Measurements from ENCODE around the gene PPP1R1B.

PPP1R1B gene

GRCh38 chr17:39663688-39664580 lies 37.2 kb downstream of the PPP1R1B start:
- H3K27me3 ChIP-seq, result peaks cover 30 to 40% (median 32%) of the 10 kb centered on the region in 11 experiments
- TF ChIP-seq Cebpa-rat (IDR thresholded peaks at IDR 0.05), result no peak
- 0 out of 22 replicates have a peak overlapping the region, but pooled peaks of 1 of the 11 experiments have one; percentile 3 for H3K9ac ChIP-seq
- H3K4me1 ChIP-seq, result peaks cover 46 to 95% (median 92%) of the 10 kb centered on the region in 10 experiments
- no peak overlapping the region for H3K4me3 ChIP-seq
- peaks cover 21 to 43% (median 32%) of the 10 kb centered on the region in 11 experiments for H3K36me3 ChIP-seq
- peak overlapping the region in 9 of 11 experiments; percentile 39 to 81 (median 74); a peak in 12 of 22 replicates for H3K4me2 ChIP-seq
- H3K27ac ChIP-seq, result no peak overlapping the region
- H4K20me1 ChIP-seq, result peaks cover 0 to 79% (median 28%) of the 10 kb centered on the region in 11 experiments; a peak in 17 of 22 replicates
- H3K9me3 ChIP-seq (replicated peaks in 1 of 11), result no peaks in the 10 kb centered on the region

GRCh38 chr17:39664581-39665561 lies 38.1 kb downstream of the PPP1R1B start, which contains the start of gene TCAP:
TSS of gene TCAP (plus strand) at chr17:39665349. CDS start at chr17:39665360, 11 bp downstream.
- Histone ChIP-seq H3K4me1 (peaks cover 39 to 94% (median 84%) of the 10 kb centered on the region in 10 experiments), H3K36me3 (peaks cover 21 to 43% (median 32%) of the 10 kb centered on the region in 11 experiments), H3K27ac (no peak within 1 kb of the TSS), H4K20me1 (peaks cover 0 to 81% (median 28%) of the 10 kb centered on the region in 11 experiments; a peak in 16 of 22 replicates), H3K9me3 (replicated peaks in 1 of 11) (no peaks in the 10 kb centered on the region), H3K4me2 (peak within 1 kb of the TSS; percentile 0 to 81 (median 62); a peak in 19 of 22 replicates), H3K9ac (peak within 1 kb of the TSS in 3 of 11 experiments; percentile 25 to 32 (median 31); a peak in 3 of 22 replicates), H3K4me3 (no peak within 1 kb of the TSS), H3K27me3 (peaks cover 39 to 49% (median 42%) of the 10 kb centered on the region in 11 experiments)
- TF ChIP-seq Cebpa-rat (IDR thresholded peaks at IDR 0.05), result no peak

GRCh38 chr17:39665642-39666224 lies 39.0 kb downstream of the PPP1R1B start:
- H3K27ac ChIP-seq, result no peak overlapping the region
- TF ChIP-seq Cebpa-rat (IDR thresholded peaks at IDR 0.05), result no peak
- H3K4me2 ChIP-seq, result peak overlapping the region in 10 of 11 experiments; percentile 0 to 81 (median 68); a peak in 18 of 22 replicates
- H3K36me3 ChIP-seq, result peaks cover 14 to 34% (median 25%) of the 10 kb centered on the region in 11 experiments
- peaks cover 39 to 53% (median 46%) of the 10 kb centered on the region in 11 experiments for H3K27me3 ChIP-seq
- H4K20me1 ChIP-seq, result peaks cover 0 to 75% (median 28%) of the 10 kb centered on the region in 11 experiments; a peak in 16 of 22 replicates
- H3K4me3 ChIP-seq, result no peak overlapping the region
- H3K9ac ChIP-seq, result peak overlapping the region in 3 of 11 experiments; percentile 25 to 32 (median 31); a peak in 2 of 22 replicates
- H3K9me3 ChIP-seq (replicated peaks in 1 of 11), result no peaks in the 10 kb centered on the region
- H3K4me1 ChIP-seq, result peaks cover 30 to 88% (median 77%) of the 10 kb centered on the region in 10 experiments

- peak overlapping the region in 8 of 11 experiments; percentile 54 to 81 (median 76); a peak in 16 of 22 replicates for H3K4me2 ChIP-seq
- peaks cover 0 to 71% (median 28%) of the 10 kb centered on the region in 11 experiments; a peak in 16 of 22 replicates for H4K20me1 ChIP-seq
Measured at GRCh38 chr17:39666231-39666600, 39.5 kb downstream of the PPP1R1B start.

GRCh38 chr17:39666601-39667261 lies 40.0 kb downstream of the PPP1R1B start:
- no peak for TF ChIP-seq Cebpa-rat (IDR thresholded peaks at IDR 0.05)

More at GRCh38 chr17:39666231-39666600, 39.5 kb downstream of the PPP1R1B start:
- H3K9me3 ChIP-seq (replicated peaks in 1 of 11), result no peaks in the 10 kb centered on the region
- H3K4me3 ChIP-seq, result no peak overlapping the region
- no peak for TF ChIP-seq Cebpa-rat (IDR thresholded peaks at IDR 0.05)
- peaks cover 9 to 29% (median 20%) of the 10 kb centered on the region in 11 experiments for H3K36me3 ChIP-seq
- peaks cover 39 to 57% (median 48%) of the 10 kb centered on the region in 11 experiments for H3K27me3 ChIP-seq
- peaks cover 25 to 85% (median 74%) of the 10 kb centered on the region in 10 experiments for H3K4me1 ChIP-seq
- no peak overlapping the region for H3K27ac ChIP-seq
- no peak overlapping the region for H3K9ac ChIP-seq

GRCh38 chr17:39667262-39667944 lies 40.7 kb downstream of the PPP1R1B start:
- H3K27me3 ChIP-seq, result peaks cover 39 to 60% (median 50%) of the 10 kb centered on the region in 11 experiments
- TF ChIP-seq Cebpa-rat (IDR thresholded peaks at IDR 0.05), result no peak
- 0 out of 22 replicates have a peak overlapping the region, but pooled peaks of 2 of the 11 experiments have one; percentile 18 to 23 for H3K9ac ChIP-seq
- H3K4me3 ChIP-seq, result no peak overlapping the region
- peak overlapping the region in 10 of 11 experiments; percentile 54 to 99 (median 79); a peak in 19 of 22 replicates for H3K4me2 ChIP-seq
- H4K20me1 ChIP-seq, result peaks cover 0 to 71% (median 20%) of the 10 kb centered on the region in 11 experiments; a peak in 16 of 22 replicates
- no peak overlapping the region for H3K27ac ChIP-seq
- H3K36me3 ChIP-seq, result peaks cover 0 to 17% (median 8%) of the 10 kb centered on the region in 11 experiments; a peak in 18 of 22 replicates
- peaks cover 13 to 85% (median 72%) of the 10 kb centered on the region in 10 experiments for H3K4me1 ChIP-seq
- no peaks in the 10 kb centered on the region for H3K9me3 ChIP-seq (replicated peaks in 1 of 11)

More at GRCh38 chr17:39666601-39667261, 40.0 kb downstream of the PPP1R1B start:
- Histone ChIP-seq H3K9ac (0 out of 22 replicates have a peak overlapping the region, but pooled peaks of 2 of the 11 experiments have one; percentile 18 to 23), H3K27me3 (peaks cover 39 to 60% (median 50%) of the 10 kb centered on the region in 11 experiments), H3K27ac (no peak overlapping the region), H3K4me1 (peaks cover 20 to 85% (median 72%) of the 10 kb centered on the region in 10 experiments), H4K20me1 (peaks cover 0 to 71% (median 24%) of the 10 kb centered on the region in 11 experiments; a peak in 16 of 22 replicates), H3K9me3 (replicated peaks in 1 of 11) (no peaks in the 10 kb centered on the region), H3K4me3 (no peak overlapping the region), H3K36me3 (peaks cover 5 to 24% (median 15%) of the 10 kb centered on the region in 11 experiments; a peak in 21 of 22 replicates), H3K4me2 (peak overlapping the region in 10 of 11 experiments; percentile 11 to 81 (median 68); a peak in 19 of 22 replicates)
